Breast epithelium (tissue), 3 donors: ENCODE measurements around the gene SPHK2.

ENCODE experiments used
- POLR2A ChIP-seq: fragments of 450-650 bp; IDR thresholded peaks from one replicate; pipeline ENCODE4 v1.6.1; 2016; ENCODE audit warnings: antibody characterized with exemption, mild to moderate bottlenecking, moderate library complexity
- POLR2AphosphoS5 ChIP-seq, 3 donors: sonication (generic); formaldehyde crosslinking; IDR thresholded peaks; one replicate each; pipeline ENCODE4 v1.6.1; 2017; ENCODE audit warnings: antibody characterized with exemption in 3 of 3
- TF ChIP-seq, protein P1 (sequence below), 3 donors: fragments of 450-650 bp; IDR thresholded peaks; one replicate each; pipeline ENCODE4 v1.5.1; 2016 to 2017; ENCODE audit warnings: antibody characterized with exemption in 3 of 3, mild to moderate bottlenecking in 3 of 3, moderate library complexity in 3 of 3

DNA sequence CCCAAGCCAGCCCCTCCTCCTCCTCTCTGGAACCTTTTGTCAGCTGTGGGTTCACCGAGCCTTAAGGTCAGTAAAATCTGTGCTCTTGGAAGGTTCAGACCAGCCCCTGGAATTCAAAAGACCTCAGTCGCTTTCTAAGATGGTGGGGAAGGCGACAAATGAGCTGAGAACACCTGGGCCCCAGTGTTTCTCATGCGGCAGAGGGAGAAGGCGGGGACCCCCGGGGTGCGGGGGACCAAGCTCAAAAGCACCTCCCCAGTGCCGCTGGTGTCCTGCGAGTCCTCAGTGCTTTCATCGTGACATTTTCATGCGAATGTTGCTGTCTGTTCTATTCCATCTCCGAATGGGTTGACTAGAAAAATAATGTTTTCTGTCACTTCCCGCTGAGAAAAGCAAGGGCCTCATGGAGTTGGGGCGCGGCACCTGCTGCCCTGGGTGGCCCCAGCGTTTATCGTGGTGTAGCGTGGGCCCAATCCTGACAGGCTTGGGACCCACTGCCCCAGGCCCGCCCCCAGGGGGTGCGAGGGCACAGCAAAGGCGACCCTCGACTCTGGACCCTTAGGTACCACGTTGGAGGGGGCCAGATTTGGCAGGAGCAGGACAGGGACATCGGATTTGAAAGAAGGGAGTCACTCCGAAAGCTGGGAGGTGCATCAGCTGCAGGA, 54.3 kb downstream of the SPHK2 start:
- TF ChIP-seq, protein P1, sequence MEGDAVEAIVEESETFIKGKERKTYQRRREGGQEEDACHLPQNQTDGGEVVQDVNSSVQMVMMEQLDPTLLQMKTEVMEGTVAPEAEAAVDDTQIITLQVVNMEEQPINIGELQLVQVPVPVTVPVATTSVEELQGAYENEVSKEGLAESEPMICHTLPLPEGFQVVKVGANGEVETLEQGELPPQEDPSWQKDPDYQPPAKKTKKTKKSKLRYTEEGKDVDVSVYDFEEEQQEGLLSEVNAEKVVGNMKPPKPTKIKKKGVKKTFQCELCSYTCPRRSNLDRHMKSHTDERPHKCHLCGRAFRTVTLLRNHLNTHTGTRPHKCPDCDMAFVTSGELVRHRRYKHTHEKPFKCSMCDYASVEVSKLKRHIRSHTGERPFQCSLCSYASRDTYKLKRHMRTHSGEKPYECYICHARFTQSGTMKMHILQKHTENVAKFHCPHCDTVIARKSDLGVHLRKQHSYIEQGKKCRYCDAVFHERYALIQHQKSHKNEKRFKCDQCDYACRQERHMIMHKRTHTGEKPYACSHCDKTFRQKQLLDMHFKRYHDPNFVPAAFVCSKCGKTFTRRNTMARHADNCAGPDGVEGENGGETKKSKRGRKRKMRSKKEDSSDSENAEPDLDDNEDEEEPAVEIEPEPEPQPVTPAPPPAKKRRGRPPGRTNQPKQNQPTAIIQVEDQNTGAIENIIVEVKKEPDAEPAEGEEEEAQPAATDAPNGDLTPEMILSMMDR (IDR thresholded peaks at IDR 0.05), result no peak
- no peak for TF ChIP-seq POLR2AphosphoS5 (IDR thresholded peaks at IDR 0.05)
- TF ChIP-seq POLR2A, result no peak
